SK-N-SH treated with all-trans-retinoic acid at 6 μM for 48 hours (cell line): ENCODE results near the gene TNFRSF25.

Experiments
- ATAC-seq: fragments of 200-7000 bp; cut with Tn5 transposase; 3 replicates; pipeline ENCODE4 v1.9.1; 2020; ENCODE audit warnings: mild to moderate bottlenecking, moderate library complexity
- ARNTL ChIP-seq: fragments of 450-650 bp; formaldehyde crosslinking; IDR thresholded peaks from 2 replicates; pipeline ENCODE4 v1.5.0; 2020; ENCODE audit warnings: low read depth, mild to moderate bottlenecking, moderate library complexity, borderline replicate concordance
- BACH2 ChIP-seq: fragments of 250-450 bp; sonication (Bioruptor Pico); IDR thresholded peaks from 2 replicates; pipeline ENCODE4 v1.9.0; 2021; ENCODE audit warnings: mild to moderate bottlenecking, borderline replicate concordance
- CREB5 ChIP-seq: fragments of 250-450 bp; sonication (Bioruptor Pico); IDR thresholded peaks from 2 replicates; pipeline ENCODE4 v1.5.1; 2020; ENCODE audit warnings: low read depth, mild to moderate bottlenecking, moderate library complexity
- CSDC2 ChIP-seq: fragments of 250-450 bp; sonication (Bioruptor Pico); IDR thresholded peaks from 2 replicates; pipeline ENCODE4 v1.5.0; 2020; ENCODE audit warnings: mild to moderate bottlenecking, moderate library complexity
- CSRNP3 ChIP-seq: fragments of 250-450 bp; sonication (Bioruptor Pico); IDR thresholded peaks from 2 replicates; pipeline ENCODE4 v1.5.1; 2021; ENCODE audit warnings: mild to moderate bottlenecking, moderate library complexity
- GLIS3 ChIP-seq: fragments of 250-450 bp; sonication (Bioruptor Pico); IDR thresholded peaks from 2 replicates; pipeline ENCODE4 v1.5.0; 2020; ENCODE audit warnings: mild to moderate bottlenecking, moderate library complexity
- ISL1 ChIP-seq: fragments of 250-450 bp; sonication (Bioruptor Pico); IDR thresholded peaks from 2 replicates; pipeline ENCODE4 v2.1.2; 2022; ENCODE audit warnings: mild to moderate bottlenecking, moderate library complexity
- OSR1 ChIP-seq: fragments of 250-450 bp; sonication (Bioruptor Pico); IDR thresholded peaks from 2 replicates; pipeline ENCODE4 v1.8.0; 2022; ENCODE audit warnings: moderate library complexity, mild to moderate bottlenecking, inconsistent platforms
- POU6F1 ChIP-seq: fragments of 250-450 bp; sonication (Bioruptor Pico); IDR thresholded peaks from 2 replicates; pipeline ENCODE4 v1.8.0; 2021; ENCODE audit warnings: low read depth, mild to moderate bottlenecking, moderate library complexity, borderline replicate concordance
- PPARA ChIP-seq: fragments of 250-450 bp; sonication (Bioruptor Pico); IDR thresholded peaks from 2 replicates; pipeline ENCODE4 v1.5.0; 2020; ENCODE audit warnings: mild to moderate bottlenecking, borderline replicate concordance
- RARB ChIP-seq: fragments of 250-450 bp; sonication (Bioruptor Pico); IDR thresholded peaks from 2 replicates; pipeline ENCODE4 v1.8.0; 2021; ENCODE audit warnings: mild to moderate bottlenecking, moderate library complexity
- TCF4 ChIP-seq: fragments of 250-450 bp; sonication (Bioruptor Pico); IDR thresholded peaks from 2 replicates; pipeline ENCODE4 v1.8.0; 2021; ENCODE audit warnings: mild to moderate bottlenecking, moderate library complexity, borderline replicate concordance
- TOX ChIP-seq: fragments of 250-450 bp; sonication (Bioruptor Pico); IDR thresholded peaks from 2 replicates; pipeline ENCODE4 v1.8.0; 2021; ENCODE audit warnings: mild to moderate bottlenecking, moderate library complexity, borderline replicate concordance
- TSHZ2 ChIP-seq: fragments of 250-450 bp; sonication (Bioruptor Pico); IDR thresholded peaks from 2 replicates; pipeline ENCODE4 v1.5.0; 2020; ENCODE audit warnings: mild to moderate bottlenecking, moderate library complexity
- ZC3H10 ChIP-seq: fragments of 250-450 bp; sonication (Bioruptor Pico); IDR thresholded peaks from 2 replicates; pipeline ENCODE4 v1.5.1; 2021; ENCODE audit warnings: mild to moderate bottlenecking, moderate library complexity
- ZFP3 ChIP-seq: fragments of 250-450 bp; sonication (Bioruptor Pico); IDR thresholded peaks from 2 replicates; pipeline ENCODE4 v1.5.0; 2020; ENCODE audit warnings: mild to moderate bottlenecking, moderate library complexity
- ZFP30 ChIP-seq: fragments of 450-650 bp; formaldehyde crosslinking; IDR thresholded peaks from 2 replicates; pipeline ENCODE4 v1.5.0; 2022; ENCODE audit warnings: mild to moderate bottlenecking, moderate library complexity
- ZNF565 ChIP-seq: fragments of 450-650 bp; formaldehyde crosslinking; conservative IDR thresholded peaks from 2 replicates; pipeline ENCODE4 v1.5.0; 2020; ENCODE audit warnings: low read depth, mild to moderate bottlenecking, moderate library complexity
- ZNF70 ChIP-seq: fragments of 450-650 bp; formaldehyde crosslinking; IDR thresholded peaks from 2 replicates; pipeline ENCODE4 v1.5.0; 2020; ENCODE audit warnings: mild to moderate bottlenecking, moderate library complexity
- ZNF8 ChIP-seq: fragments of 450-650 bp; formaldehyde crosslinking; IDR thresholded peaks from 2 replicates; pipeline ENCODE4 v1.5.0; 2020; ENCODE audit warnings: mild to moderate bottlenecking, moderate library complexity

TNFRSF25 gene

GRCh38 chr1:6477039-6477820 lies 11.3 kb upstream of the TNFRSF25 start:
- TF ChIP-seq OSR1 = no peak
- TF ChIP-seq PPARA (CRISPR knock-in tag) = no peak
- TF ChIP-seq BACH2 (CRISPR knock-in tag) = no peak
- ATAC-seq = no peak

GRCh38 chr1:6476483-6476882 lies 10.5 kb upstream of the TNFRSF25 start:
- no peak for ATAC-seq

GRCh38 chr1:6475381-6476133 lies 9.6 kb upstream of the TNFRSF25 start:
- peak; percentile 93 for ATAC-seq
- TF ChIP-seq TOX (no peak), ZNF565 (no peak), BACH2 (CRISPR knock-in tag) (no peak), CREB5 (CRISPR knock-in tag) (no peak), ZFP30 (CRISPR knock-in tag) (no peak), TSHZ2 (CRISPR knock-in tag) (no peak), ISL1 (CRISPR knock-in tag) (no peak), ZNF8 (CRISPR knock-in tag) (no peak), ZFP3 (CRISPR knock-in tag) (no peak), GLIS3 (CRISPR knock-in tag) (no peak), CSDC2 (CRISPR knock-in tag) (no peak), POU6F1 (CRISPR knock-in tag) (no peak), PPARA (CRISPR knock-in tag) (no peak), RARB (CRISPR knock-in tag) (no peak), OSR1 (no peak)
- TF ChIP-seq, all 23 proteins: peak for 0

More at GRCh38 chr1:6476483-6476882, 10.5 kb upstream of the TNFRSF25 start:
- TF ChIP-seq TOX (no peak), ZNF565 (no peak), ZFP30 (CRISPR knock-in tag) (no peak)

- no peak for ATAC-seq
- TF ChIP-seq TSHZ2 (CRISPR knock-in tag) (no peak), CSDC2 (CRISPR knock-in tag) (no peak), TOX (no peak), RARB (CRISPR knock-in tag) (no peak), ZNF8 (CRISPR knock-in tag) (no peak), PPARA (CRISPR knock-in tag) (no peak), ISL1 (CRISPR knock-in tag) (no peak), CSRNP3 (no peak), ZNF565 (no peak), ZNF70 (CRISPR knock-in tag) (no peak), TCF4 (CRISPR knock-in tag) (no peak), ZFP30 (CRISPR knock-in tag) (no peak), ZC3H10 (CRISPR knock-in tag) (no peak), ARNTL (no peak), ZFP3 (CRISPR knock-in tag) (no peak)
Observed at GRCh38 chr1:6474815-6475282, 8.9 kb upstream of the TNFRSF25 start.
